ENCODE measurements around the gene SLC35E1. TPM values are rescaled to one million over a fixed set of nuclear protein-coding genes. Genes with fewer than 3 reads are reported as not detected.

Gene SLC35E1
- total and polyA plus RNA-seq, 2 experiments from 2014 or later, result 17.0 to 30.3 TPM

GRCh38 chr19:16571283-16571682 lies 932 bp downstream of the SLC35E1 start (continued):
- no peak for TF ChIP-seq ZNF462 (CRISPR knock-in tag; IDR thresholded peaks at IDR 0.05)

GRCh38 chr19:16569609-16570320 lies 2.5 kb downstream of the SLC35E1 start:
- Histone ChIP-seq H3K27ac (ENCODE audit: low read depth) (no peak overlapping the region), H3K4me1 (ENCODE audit: insufficient read depth) (peaks cover 9% of the 10 kb centered on the region; the same call in 1 of the 2 replicates), H3K4me2 (no peak overlapping the region), H4K20me1 (replicated peaks; ENCODE audit: insufficient read depth) (peaks cover 15% of the 10 kb centered on the region), H2AFZ (no peak overlapping the region), H3F3A (replicated peaks; ENCODE audit: low read depth) (peaks cover 18% of the 10 kb centered on the region; the same call in 1 of the 2 replicates), H3K4me3 (no peak overlapping the region), H3K27me3 (ENCODE audit: insufficient read depth) (no peaks in the 10 kb centered on the region), H3K36me3 (ENCODE audit: insufficient read depth) (peaks cover 13% of the 10 kb centered on the region), H3K9me2 (ENCODE audit: insufficient read depth) (no peaks in the 10 kb centered on the region), H3K79me2 (replicated peaks; ENCODE audit: insufficient read depth) (peaks cover 48% of the 10 kb centered on the region)
- peak overlapping the region; percentile 77; the same call in 1 of the 2 replicates for H3K27ac Mint-ChIP-seq
- peaks cover 34% of the 10 kb centered on the region for H3K36me3 Mint-ChIP-seq (ENCODE audit: low read depth)
- H3K27me3 Mint-ChIP-seq (ENCODE audit: insufficient read depth, low read depth, poor library complexity), result peaks cover 10% of the 10 kb centered on the region
- H3K4me3 Mint-ChIP-seq, result peak overlapping the region; percentile 16; the same call in 1 of the 3 replicates
- peaks cover 8% of the 10 kb centered on the region for H3K4me1 Mint-ChIP-seq
- H3K9me3 Mint-ChIP-seq, result no peaks in the 10 kb centered on the region
- DNase-seq (ENCODE audit: low spot score), result no peak
- no peak for ATAC-seq
- no peak for TF ChIP-seq JUNB (IDR thresholded peaks at IDR 0.05; ENCODE audit: unreplicated experiment)
- no peak for TF ChIP-seq POLR2AphosphoS5 (IDR thresholded peaks at IDR 0.05; ENCODE audit: low read depth)
- no peak for TF ChIP-seq ZNF462 (CRISPR knock-in tag; IDR thresholded peaks at IDR 0.05)
- TF ChIP-seq CTCF (conservative IDR thresholded peaks at IDR 0.05; ENCODE audit: low read depth in 2 of 2), result peak in 1 of 2 experiments; percentile 14; a peak in 1 of 4 replicates
- TF ChIP-seq STAT1 (IDR thresholded peaks at IDR 0.05; ENCODE audit: unreplicated experiment), result no peak
